Fibroblast of lung (primary cell): ENCODE measurements around the gene UNC13C. TPM values are rescaled to one million over a fixed set of nuclear protein-coding genes. Genes with fewer than 3 reads are reported as not detected.

Experiments used
- DNase-seq, 2 donors: peaks; one replicate each; pipeline versions ENCODE4 v3.0.0 to v3.0.0-alpha.2; 2010; ENCODE audit warnings: low read depth in 2 of 2
- H2AFZ ChIP-seq: 2 replicates; pipeline ENCODE4 v1.5.1; 2012; ENCODE audit warnings: low read length, control low read depth, inconsistent platforms
- H3K27ac ChIP-seq: 2 replicates; pipeline ENCODE4 v1.5.1; 2011; ENCODE audit warnings: low read length, control low read depth; ENCODE audit not compliant: insufficient read depth
- H3K27me3 ChIP-seq: 2 replicates; pipeline ENCODE4 v1.5.1; 2011; ENCODE audit warnings: mild to moderate bottlenecking, low read length; ENCODE audit not compliant: control insufficient read depth, insufficient read depth
- H3K36me3 ChIP-seq: 2 replicates; pipeline ENCODE4 v1.5.1; 2011; ENCODE audit warnings: low read length; ENCODE audit not compliant: control insufficient read depth, insufficient read depth
- H3K4me1 ChIP-seq: 2 replicates; pipeline ENCODE4 v1.5.1; 2011; ENCODE audit warnings: low read length; ENCODE audit not compliant: control insufficient read depth, insufficient read depth; ENCODE audit errors: extremely low read depth
- H3K4me2 ChIP-seq: 2 replicates; pipeline ENCODE4 v1.5.1; 2011; ENCODE audit warnings: low read length, control low read depth; ENCODE audit not compliant: insufficient read depth; ENCODE audit errors: extremely low read depth
- H3K4me3 ChIP-seq, 4 experiments: fragments of 200-600 bp in 1 of 4; sonication (generic) in 1 of 4; replicated peaks in 1 of 4; 2 replicates each; pipeline ENCODE4 v1.5.1; 2011 to 2016; ENCODE audit warnings: low read length in 4 of 4, low read depth in 3 of 4, mild to moderate bottlenecking in 3 of 4, control low read depth in 2 of 4, inconsistent platforms in 1 of 4, mixed read lengths in 1 of 4; ENCODE audit not compliant: insufficient read depth in 1 of 4; ENCODE audit errors: control extremely low read depth in 1 of 4
- H3K79me2 ChIP-seq: 2 replicates; pipeline ENCODE4 v1.5.1; 2012; ENCODE audit warnings: mild to moderate bottlenecking, low read length, inconsistent platforms; ENCODE audit not compliant: control insufficient read depth, insufficient read depth
- H3K9ac ChIP-seq: 2 replicates; pipeline ENCODE4 v1.5.1; 2011; ENCODE audit warnings: mild to moderate bottlenecking, low read length, control low read depth; ENCODE audit not compliant: insufficient read depth
- H3K9me3 ChIP-seq: 2 replicates; pipeline ENCODE4 v1.5.1; 2012; ENCODE audit warnings: low read depth, low read length; ENCODE audit not compliant: control insufficient read depth, insufficient read depth
- H4K20me1 ChIP-seq: 2 replicates; pipeline ENCODE4 v1.5.1; 2011; ENCODE audit warnings: low read length; ENCODE audit not compliant: control insufficient read depth, insufficient read depth; ENCODE audit errors: extremely low read depth
- EZH2 ChIP-seq: IDR thresholded peaks from 2 replicates; pipeline ENCODE4 v1.5.1; 2012; ENCODE audit warnings: low read length, control low read depth, mild to moderate bottlenecking; ENCODE audit errors: missing control alignments
- polyA plus RNA-seq, 2 donors: library from polyadenylated mRNA; depleted of rRNA in 1 of 2; stranded (reverse) in 1 of 2; unstranded in 1 of 2; fragments of >200 nt; gene quantifications; 2 replicates each; pipeline ENCODE4 v1.2.1, GENCODE V29; 2011 to 2012; ENCODE audit warnings: missing spikeins in 1 of 2
- total RNA-seq: library from RNA; depleted of rRNA; stranded (reverse); fragments of >200 nt; gene quantifications from 2 replicates; pipeline ENCODE4 v1.2.1, GENCODE V29; 2014
- TF ChIP-seq, protein P1 (sequence below), 2 donors: IDR thresholded peaks in 1 of 2; conservative IDR thresholded peaks in 1 of 2; 1 replicate in 1 of 2; 2 replicates in 1 of 2; pipeline ENCODE4 v1.5.1; 2011 to 2012; ENCODE audit warnings: low read length in 2 of 2, control low read depth in 1 of 2, inconsistent platforms in 1 of 2, low read depth in 1 of 2, mild to moderate bottlenecking in 1 of 2

Gene UNC13C
- total and polyA plus RNA-seq, 2 donors (not counting 1 experiment from before 2014, with no cell fraction given): not detected

DNA sequence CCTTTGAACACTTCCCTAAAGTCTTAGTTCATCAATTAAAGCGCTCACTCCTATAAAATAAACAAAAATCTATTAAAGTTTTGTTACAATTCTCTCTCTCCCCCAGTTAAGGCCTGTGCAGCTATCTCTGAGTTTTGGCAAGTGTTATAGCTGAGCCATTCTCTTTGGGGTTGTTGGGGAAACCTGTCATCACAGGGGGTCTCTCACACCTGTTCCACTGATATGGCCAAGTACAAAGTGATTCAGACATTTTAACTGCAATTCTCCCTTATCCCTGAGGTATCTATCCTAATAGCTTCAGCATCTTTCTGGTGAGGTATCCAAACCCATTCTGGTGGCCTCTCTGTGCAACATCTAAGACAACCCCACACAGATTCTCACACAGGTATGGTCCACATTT, 116.4 kb downstream of the UNC13C start:
- no peak overlapping the region for H3K4me3 ChIP-seq
- no peaks in the 10 kb centered on the region for H3K27me3 ChIP-seq
- no peaks in the 10 kb centered on the region for H3K79me2 ChIP-seq
- no peaks in the 10 kb centered on the region for H3K36me3 ChIP-seq
- TF ChIP-seq, protein P1, sequence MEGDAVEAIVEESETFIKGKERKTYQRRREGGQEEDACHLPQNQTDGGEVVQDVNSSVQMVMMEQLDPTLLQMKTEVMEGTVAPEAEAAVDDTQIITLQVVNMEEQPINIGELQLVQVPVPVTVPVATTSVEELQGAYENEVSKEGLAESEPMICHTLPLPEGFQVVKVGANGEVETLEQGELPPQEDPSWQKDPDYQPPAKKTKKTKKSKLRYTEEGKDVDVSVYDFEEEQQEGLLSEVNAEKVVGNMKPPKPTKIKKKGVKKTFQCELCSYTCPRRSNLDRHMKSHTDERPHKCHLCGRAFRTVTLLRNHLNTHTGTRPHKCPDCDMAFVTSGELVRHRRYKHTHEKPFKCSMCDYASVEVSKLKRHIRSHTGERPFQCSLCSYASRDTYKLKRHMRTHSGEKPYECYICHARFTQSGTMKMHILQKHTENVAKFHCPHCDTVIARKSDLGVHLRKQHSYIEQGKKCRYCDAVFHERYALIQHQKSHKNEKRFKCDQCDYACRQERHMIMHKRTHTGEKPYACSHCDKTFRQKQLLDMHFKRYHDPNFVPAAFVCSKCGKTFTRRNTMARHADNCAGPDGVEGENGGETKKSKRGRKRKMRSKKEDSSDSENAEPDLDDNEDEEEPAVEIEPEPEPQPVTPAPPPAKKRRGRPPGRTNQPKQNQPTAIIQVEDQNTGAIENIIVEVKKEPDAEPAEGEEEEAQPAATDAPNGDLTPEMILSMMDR (conservative IDR thresholded peaks at IDR 0.05 in 1 of 2, IDR thresholded peaks at IDR 0.05 in 1 of 2; ENCODE audit: low read depth in 1 of 2, low read length in 2 of 2): no peak
- no peak for TF ChIP-seq EZH2
- H3K27ac ChIP-seq: no peak overlapping the region
- no peaks in the 10 kb centered on the region for H3K9me3 ChIP-seq
- H3K9ac ChIP-seq: no peak overlapping the region
- no peaks in the 10 kb centered on the region for H3K4me1 ChIP-seq
- DNase-seq: no peak
- H2AFZ ChIP-seq: no peak overlapping the region
- no peaks in the 10 kb centered on the region for H4K20me1 ChIP-seq
- H3K4me2 ChIP-seq: no peak overlapping the region

DNA sequence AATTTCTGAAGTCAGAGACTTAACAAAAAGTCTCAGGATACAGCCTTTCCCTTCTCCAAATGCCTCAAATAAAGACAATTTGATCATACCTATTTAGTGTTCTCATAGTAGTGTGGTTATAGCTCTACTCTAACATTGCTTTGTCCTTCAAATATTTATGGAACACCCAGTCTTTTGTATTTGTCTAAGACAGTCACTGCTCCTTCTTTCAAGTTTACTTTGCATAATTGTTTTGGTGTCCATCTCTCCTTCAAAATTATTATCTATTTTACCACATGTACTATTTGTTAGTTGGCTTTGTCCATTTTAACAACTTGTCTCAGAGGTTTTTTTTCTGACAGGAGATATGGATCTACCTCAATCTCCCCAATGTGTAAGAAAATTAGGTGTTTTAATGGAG, 118.8 kb downstream of the UNC13C start:
- no peaks in the 10 kb centered on the region for H3K4me1 ChIP-seq
- H2AFZ ChIP-seq: no peak overlapping the region
- no peaks in the 10 kb centered on the region for H3K36me3 ChIP-seq
- H3K27me3 ChIP-seq: no peaks in the 10 kb centered on the region
- H3K4me2 ChIP-seq: no peak overlapping the region
- H3K4me3 ChIP-seq: no peak overlapping the region
- DNase-seq: no peak
- no peaks in the 10 kb centered on the region for H3K79me2 ChIP-seq
- H3K9ac ChIP-seq: no peak overlapping the region
- no peaks in the 10 kb centered on the region for H3K9me3 ChIP-seq
- no peak overlapping the region for H3K27ac ChIP-seq
- no peak for TF ChIP-seq EZH2
- TF ChIP-seq, protein P1 (conservative IDR thresholded peaks at IDR 0.05 in 1 of 2, IDR thresholded peaks at IDR 0.05 in 1 of 2; ENCODE audit: low read depth in 1 of 2, low read length in 2 of 2): no peak
- no peaks in the 10 kb centered on the region for H4K20me1 ChIP-seq

DNA sequence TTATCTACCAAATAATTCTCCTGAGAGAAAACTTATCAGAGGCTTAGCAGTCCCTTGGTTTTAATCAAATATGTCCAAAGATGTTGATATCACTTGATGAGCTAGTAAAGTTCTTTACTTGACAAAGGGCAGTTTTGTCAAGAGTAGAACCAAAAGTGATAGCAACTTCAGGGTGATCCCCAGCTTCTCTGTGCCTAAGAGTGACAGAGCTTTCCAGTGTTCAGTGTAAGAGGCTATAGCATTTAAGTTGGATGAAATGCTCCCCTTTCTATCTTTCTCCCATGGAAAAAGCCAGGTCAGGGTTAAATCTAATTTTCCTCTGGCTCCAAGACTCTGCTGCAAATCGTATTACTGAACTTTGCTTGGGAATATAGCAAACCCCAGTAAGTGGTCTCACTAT, 120.8 kb downstream of the UNC13C start:
- no peaks in the 10 kb centered on the region for H3K36me3 ChIP-seq
- no peak overlapping the region for H3K9ac ChIP-seq
- no peaks in the 10 kb centered on the region for H3K27me3 ChIP-seq
- no peak overlapping the region for H3K27ac ChIP-seq
- no peaks in the 10 kb centered on the region for H4K20me1 ChIP-seq
- H3K79me2 ChIP-seq: no peaks in the 10 kb centered on the region
- TF ChIP-seq, protein P1 (conservative IDR thresholded peaks at IDR 0.05 in 1 of 2, IDR thresholded peaks at IDR 0.05 in 1 of 2; ENCODE audit: low read depth in 1 of 2, low read length in 2 of 2): no peak
- no peak for TF ChIP-seq EZH2
- H3K4me3 ChIP-seq: no peak overlapping the region
- no peaks in the 10 kb centered on the region for H3K9me3 ChIP-seq
- H3K4me1 ChIP-seq: no peaks in the 10 kb centered on the region
- no peak overlapping the region for H2AFZ ChIP-seq
- no peak for DNase-seq
- no peak overlapping the region for H3K4me2 ChIP-seq
